ENCODE measurements around the gene CAMK2D. TPM values are rescaled to one million over a fixed set of nuclear protein-coding genes. Genes with fewer than 3 reads are reported as not detected.

The CAMK2D gene
- total and polyA plus RNA-seq, 7 donors: 41.2 to 183 (median 83.8) TPM

DNA sequence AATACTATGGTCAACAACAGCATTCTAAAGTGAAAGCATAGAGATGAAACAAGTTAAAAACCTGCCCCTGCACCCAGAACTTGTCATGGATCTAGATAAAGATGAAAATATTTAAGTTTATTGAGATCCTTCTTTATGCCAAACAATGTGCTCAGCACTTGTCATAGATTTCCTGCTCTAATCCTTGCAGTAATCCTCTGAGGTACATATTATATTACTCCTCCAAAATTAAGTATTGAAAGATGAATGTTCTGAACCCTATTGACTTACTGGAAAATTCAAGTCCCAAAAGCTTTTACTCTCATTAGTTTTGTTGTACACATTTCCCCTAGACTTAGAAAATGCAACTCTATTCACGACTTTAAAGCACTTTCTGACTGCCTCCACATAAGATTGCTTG is 35.6 kb downstream of the CAMK2D start:
- H3K27ac ChIP-seq: no peak overlapping the region
- intact Hi-C loops (cut with DNase I): no loop called here
- H3K4me3 ChIP-seq: no peak overlapping the region
- no peak for DNase-seq
- WGBS, 3 donors: 78 to 93% (median 83%) methylated on average over 1 of the region's 1 CpG
- TF ChIP-seq, protein P1, sequence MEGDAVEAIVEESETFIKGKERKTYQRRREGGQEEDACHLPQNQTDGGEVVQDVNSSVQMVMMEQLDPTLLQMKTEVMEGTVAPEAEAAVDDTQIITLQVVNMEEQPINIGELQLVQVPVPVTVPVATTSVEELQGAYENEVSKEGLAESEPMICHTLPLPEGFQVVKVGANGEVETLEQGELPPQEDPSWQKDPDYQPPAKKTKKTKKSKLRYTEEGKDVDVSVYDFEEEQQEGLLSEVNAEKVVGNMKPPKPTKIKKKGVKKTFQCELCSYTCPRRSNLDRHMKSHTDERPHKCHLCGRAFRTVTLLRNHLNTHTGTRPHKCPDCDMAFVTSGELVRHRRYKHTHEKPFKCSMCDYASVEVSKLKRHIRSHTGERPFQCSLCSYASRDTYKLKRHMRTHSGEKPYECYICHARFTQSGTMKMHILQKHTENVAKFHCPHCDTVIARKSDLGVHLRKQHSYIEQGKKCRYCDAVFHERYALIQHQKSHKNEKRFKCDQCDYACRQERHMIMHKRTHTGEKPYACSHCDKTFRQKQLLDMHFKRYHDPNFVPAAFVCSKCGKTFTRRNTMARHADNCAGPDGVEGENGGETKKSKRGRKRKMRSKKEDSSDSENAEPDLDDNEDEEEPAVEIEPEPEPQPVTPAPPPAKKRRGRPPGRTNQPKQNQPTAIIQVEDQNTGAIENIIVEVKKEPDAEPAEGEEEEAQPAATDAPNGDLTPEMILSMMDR (IDR thresholded peaks at IDR 0.05): no peak
- H3K9me3 ChIP-seq: no peaks in the 10 kb centered on the region
- no peak for ATAC-seq
- no peaks in the 10 kb centered on the region for H3K27me3 ChIP-seq (ENCODE audit: insufficient read depth in 3 of 3, low read length in 2 of 3)
- no peaks in the 10 kb centered on the region for H3K36me3 ChIP-seq (ENCODE audit: insufficient read depth in 1 of 2, low read depth in 1 of 2)
- peaks cover 23% of the 10 kb centered on the region for H3K4me1 ChIP-seq

DNA sequence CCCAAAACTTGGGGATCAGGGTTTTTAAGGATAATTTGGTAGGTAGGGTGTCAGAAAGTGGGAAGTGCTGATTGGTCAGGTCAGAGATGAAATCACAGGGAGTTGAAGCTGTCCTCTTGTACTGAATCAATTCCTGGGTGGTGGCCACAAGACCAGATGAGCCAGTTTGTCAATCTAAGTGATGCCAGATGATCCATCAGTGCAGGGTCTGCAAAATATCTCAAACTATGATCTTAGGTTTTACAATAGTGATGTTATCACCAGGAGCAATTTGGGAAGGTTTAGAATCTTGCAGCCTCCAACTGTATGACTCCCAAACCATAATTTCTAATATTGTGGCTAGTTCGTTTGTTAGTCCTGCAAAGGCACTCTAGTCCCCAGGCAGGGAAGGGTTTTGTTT is 43.3 kb downstream of the CAMK2D start:
- Histone ChIP-seq H3K4me1 (peaks cover 20% of the 10 kb centered on the region), H3K27ac (no peak overlapping the region), H3K9me3 (no peaks in the 10 kb centered on the region), H3K27me3 (ENCODE audit: insufficient read depth in 3 of 3, low read length in 2 of 3) (no peaks in the 10 kb centered on the region), H3K4me3 (no peak overlapping the region), H3K36me3 (ENCODE audit: insufficient read depth in 1 of 2, low read depth in 1 of 2) (no peaks in the 10 kb centered on the region)
- no peak for DNase-seq
- TF ChIP-seq, protein P1 (IDR thresholded peaks at IDR 0.05): no peak
- ATAC-seq: no peak
- intact Hi-C loops (cut with DNase I): no loop called here
- 85 to 97% (median 90%) methylated on average over 1 of the region's 1 CpG for WGBS, 3 donors

DNA sequence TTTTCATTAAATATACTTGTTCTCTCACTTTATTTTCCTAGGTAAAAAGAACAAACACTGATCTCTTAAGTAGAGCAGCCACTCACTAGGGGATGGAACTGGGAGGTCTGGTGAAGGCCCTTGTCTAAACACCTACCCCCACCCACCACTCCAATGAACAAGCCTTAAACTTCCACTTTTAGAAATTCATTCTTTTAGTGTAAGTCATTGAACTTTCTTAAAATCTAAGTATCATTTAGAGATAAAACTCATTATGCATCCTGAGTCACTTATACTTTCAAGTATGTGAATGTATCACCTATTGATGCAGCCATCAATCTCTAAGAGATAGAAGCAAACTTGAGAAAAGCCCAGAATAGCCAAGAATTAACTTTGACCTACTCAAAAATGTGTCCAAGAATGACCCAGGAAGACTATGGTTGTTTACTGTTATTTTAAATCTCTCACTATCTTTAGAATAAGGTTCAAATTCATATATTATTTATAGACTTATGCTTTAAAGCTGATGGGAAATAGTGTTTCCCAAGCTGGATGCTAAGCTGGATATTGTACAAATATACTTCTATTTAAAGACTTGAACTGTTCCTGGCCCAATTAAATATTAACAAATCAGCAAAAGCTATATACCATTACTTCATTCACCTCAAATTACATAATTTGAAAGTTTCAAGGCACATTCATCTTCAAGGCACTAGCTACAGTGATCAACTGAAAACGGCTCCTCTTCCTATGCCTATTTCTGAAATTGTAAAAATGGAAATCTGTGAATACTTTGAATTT is 49.5 kb downstream of the CAMK2D start:
- DNase-seq (no peak), ATAC-seq (peak in 1 of 4 donors; percentile 61)
- Histone ChIP-seq H3K27ac (no peak overlapping the region), H3K36me3 (ENCODE audit: insufficient read depth in 1 of 2, low read depth in 1 of 2) (no peaks in the 10 kb centered on the region), H3K4me1 (peaks cover 52% of the 10 kb centered on the region), H3K27me3 (ENCODE audit: insufficient read depth in 3 of 3, low read length in 2 of 3) (no peaks in the 10 kb centered on the region), H3K4me3 (no peak overlapping the region), H3K9me3 (no peaks in the 10 kb centered on the region)
- WGBS, 3 donors: 48 to 87% (median 49%) methylated on average over 1 of the region's 1 CpG
- TF ChIP-seq, protein P1 (IDR thresholded peaks at IDR 0.05): no peak
- intact Hi-C loops (cut with DNase I): no loop called here

DNA sequence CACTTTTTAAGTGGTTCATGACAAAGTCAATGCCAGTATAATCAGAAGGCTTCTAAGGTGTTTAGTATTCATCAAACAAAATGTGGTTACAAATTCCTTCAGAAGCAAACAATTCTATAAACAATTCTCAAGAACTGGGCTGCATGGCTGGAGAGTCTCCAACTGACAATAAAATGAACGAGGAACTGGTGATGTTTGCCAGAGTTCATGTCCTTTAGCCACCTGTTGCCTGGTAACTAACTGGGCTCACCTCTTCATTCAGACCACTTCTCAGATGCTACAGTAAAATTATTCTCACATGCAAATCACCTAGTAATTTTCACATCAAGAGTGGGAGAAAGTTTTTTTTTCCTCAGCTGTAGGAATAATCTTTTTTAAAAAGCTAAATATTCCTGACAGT is 53.3 kb downstream of the CAMK2D start:
- Histone ChIP-seq H3K36me3 (ENCODE audit: insufficient read depth in 1 of 2, low read depth in 1 of 2) (no peaks in the 10 kb centered on the region), H3K4me3 (no peak overlapping the region), H3K27me3 (ENCODE audit: insufficient read depth in 3 of 3, low read length in 2 of 3) (no peaks in the 10 kb centered on the region), H3K9me3 (no peaks in the 10 kb centered on the region), H3K4me1 (peaks cover 63% of the 10 kb centered on the region), H3K27ac (peak overlapping the region; percentile 80)
- TF ChIP-seq, protein P1 (IDR thresholded peaks at IDR 0.05): no peak
- intact Hi-C loops (cut with DNase I): no loop called here
- DNase-seq: no peak
- WGBS, 3 donors: 2 to 9% (median 4%) methylated on average over 1 of the region's 1 CpG
- ATAC-seq: peak in 3 of 4 donors; percentile 53 to 63 (median 54)

Measured in psoas muscle (tissue), 8 donors.